ENCODE results near the gene AHRR.

AHRR gene

DNA sequence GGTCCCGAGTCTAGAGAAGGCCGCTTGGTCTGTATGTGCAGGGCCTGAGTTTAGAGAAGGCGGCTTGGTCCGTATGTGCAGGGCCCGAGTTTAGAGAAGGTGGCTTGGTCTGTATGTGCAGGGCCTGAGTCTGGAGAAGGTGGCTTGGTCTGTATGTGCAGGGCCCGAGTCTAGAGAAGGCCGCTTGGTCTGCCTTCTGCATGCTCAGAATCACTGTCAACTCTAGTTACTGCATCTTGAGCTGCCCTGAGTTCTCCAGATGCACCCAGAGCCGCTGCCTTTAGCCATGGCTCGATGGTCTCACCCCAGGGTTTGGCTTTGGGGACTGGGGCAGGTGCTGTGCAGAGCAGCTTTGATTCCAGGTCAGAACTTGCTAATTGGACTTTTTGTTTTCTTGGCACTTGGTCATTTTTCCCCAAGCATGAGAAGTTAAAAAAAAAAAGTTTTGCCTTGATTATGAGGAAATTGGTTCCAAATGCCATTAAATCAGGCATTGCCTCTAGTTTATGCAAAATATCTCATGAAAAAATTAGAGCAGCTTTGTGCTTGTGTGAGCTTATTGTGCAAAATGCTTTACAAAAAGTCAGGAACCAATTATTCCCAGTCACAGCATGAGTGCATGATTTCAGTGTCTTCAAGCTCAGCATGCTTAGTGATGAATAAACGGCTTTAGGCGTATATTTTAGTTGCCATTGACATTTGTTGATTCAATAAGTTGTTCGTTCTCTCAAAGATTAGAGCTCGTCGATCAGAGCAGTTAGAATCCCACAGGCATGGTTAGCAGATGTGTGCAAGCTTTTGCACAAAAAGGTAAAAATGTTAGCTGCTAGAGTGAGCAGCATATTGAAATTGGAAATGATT is 96.0 kb downstream of the AHRR start:
- DNase-seq, result no peak

- DNase-seq, result no peak
Observed at GRCh38 chr5:418162-419121, 96.9 kb downstream of the AHRR start.

GRCh38 chr5:419970-420369 is 98.5 kb downstream of the AHRR start:
- no peak for DNase-seq

DNA sequence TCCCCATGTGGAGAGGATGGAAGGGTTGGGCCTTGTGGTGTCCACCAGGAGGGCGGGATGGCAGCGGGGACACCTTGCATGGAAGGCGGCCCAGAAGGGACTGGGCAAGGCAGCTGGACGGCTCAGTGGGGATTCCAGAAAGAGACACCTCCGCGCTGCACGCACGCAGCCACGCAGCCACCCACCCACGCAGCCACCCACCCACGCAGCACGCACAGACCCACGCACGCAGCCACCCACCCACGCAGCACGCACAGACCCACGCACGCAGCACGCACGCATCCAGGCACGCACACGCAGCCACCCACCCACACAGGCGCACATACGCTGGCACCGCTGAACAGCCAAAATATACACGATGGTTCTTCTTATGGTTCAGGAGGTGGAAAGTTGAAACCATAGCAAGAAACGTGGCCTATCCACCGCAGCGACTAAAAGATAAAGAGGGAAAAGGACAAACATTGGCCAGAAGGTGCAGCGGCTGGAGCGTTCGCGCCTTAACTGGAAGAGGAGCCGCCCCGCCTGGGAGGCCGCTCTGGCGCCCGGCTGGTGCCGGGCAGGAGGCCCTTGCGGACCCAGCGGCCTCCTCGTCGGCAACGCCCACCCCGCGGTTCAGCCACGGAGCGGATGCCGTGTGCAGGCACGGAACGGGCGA is 99.2 kb downstream of the AHRR start:
- DNase-seq, result no peak

- no peak for DNase-seq
Observed at GRCh38 chr5:421287-421880, 99.9 kb downstream of the AHRR start.

- no peak for DNase-seq
Observed at GRCh38 chr5:421901-422300, 100.4 kb downstream of the AHRR start.

DNA sequence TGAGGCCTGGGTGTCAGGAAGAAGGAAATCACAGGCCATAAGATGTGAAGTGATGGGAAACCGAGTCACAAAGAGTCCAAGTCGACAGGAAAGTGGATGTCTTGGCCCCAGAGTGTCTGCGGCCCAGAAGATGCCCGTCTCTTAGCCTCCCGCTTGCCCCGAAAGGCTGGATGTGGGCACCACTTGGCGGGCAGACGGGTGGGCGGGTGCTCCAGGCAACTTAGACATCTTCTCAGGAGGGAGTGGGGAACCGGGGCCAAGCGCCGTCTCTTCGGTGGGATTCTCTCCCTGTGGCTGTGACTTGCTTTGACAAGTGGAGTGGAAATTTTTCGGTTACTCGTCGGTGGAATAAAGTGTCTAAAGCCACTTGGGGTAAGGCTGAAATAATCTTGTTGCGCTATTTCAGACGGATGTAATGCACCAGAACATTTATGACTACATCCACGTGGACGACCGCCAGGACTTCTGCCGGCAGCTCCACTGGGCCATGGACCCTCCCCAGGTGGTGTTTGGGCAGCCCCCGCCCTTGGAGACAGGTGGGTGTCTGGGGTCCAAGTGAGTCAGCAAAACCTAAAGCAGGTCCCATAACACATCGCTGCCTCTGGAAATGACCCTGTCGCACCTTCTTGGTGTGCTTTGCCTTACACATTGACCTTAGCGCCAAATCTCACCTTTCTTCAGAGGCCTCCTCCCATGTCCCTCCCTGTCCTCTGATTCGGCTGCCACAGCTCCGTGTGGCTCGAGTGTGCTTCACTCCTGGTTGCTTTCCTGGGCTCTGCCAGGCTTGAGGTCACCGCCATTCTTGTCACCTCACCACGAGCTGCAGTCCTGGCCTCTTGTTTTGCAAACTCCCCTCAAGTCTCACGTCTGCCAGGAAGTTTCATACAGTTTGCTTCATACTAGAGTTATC is 101.1 kb downstream of the AHRR start:
- no peak for DNase-seq

DNA sequence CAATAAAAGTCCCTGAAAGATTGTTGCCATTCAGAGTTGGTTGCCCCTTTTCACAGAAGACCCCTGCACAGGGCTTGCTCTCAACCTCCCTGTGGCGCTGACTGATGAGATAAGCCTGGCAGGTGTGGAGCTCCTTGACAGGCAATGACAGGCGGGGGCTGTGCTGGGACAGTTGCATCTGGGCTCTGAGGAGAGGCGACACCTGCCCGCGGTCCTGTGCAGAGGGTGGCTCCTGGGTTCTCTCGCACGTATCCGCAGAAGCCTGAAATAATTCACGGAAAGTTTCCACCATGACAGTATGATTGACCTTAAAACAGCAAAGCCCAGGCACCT is 101.7 kb downstream of the AHRR start:
- DNase-seq, result no peak

DNA sequence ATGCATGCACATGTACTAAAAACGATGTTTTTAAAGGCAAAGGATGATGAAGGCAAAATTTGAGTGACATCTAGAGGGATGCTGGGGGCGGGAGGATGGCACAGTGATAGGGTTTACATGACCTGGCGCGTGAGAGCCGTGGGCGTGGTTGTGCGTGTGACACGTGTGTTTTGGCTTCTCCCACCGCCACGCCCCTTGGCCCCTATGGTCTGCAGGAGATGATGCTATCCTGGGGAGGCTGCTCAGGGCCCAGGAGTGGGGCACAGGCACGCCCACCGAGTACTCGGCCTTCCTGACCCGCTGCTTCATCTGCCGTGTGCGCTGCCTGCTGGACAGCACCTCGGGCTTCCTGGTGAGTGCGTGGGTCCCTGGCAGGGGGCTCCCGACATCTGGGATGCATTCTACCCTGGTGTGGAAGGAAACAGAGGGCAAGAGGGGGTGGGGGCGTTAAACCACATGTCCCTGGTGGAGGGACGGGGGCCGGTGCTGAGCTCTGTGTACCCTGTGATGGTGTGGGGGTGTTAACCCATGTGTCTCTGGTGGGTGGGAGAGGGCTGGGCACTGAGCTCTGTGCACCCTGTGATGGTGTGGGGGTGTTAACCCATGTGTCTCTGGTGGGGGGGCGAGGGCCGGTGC is 102.2 kb downstream of the AHRR start:
- no peak for DNase-seq

GRCh38 chr5:424301-425110 is 103.0 kb downstream of the AHRR start:
- no peak for DNase-seq

- peak; percentile 22 for DNase-seq
Observed at GRCh38 chr5:425714-426113, 104.2 kb downstream of the AHRR start.

- DNase-seq, result no peak
Observed at GRCh38 chr5:426392-426976, 105.0 kb downstream of the AHRR start.

DNA sequence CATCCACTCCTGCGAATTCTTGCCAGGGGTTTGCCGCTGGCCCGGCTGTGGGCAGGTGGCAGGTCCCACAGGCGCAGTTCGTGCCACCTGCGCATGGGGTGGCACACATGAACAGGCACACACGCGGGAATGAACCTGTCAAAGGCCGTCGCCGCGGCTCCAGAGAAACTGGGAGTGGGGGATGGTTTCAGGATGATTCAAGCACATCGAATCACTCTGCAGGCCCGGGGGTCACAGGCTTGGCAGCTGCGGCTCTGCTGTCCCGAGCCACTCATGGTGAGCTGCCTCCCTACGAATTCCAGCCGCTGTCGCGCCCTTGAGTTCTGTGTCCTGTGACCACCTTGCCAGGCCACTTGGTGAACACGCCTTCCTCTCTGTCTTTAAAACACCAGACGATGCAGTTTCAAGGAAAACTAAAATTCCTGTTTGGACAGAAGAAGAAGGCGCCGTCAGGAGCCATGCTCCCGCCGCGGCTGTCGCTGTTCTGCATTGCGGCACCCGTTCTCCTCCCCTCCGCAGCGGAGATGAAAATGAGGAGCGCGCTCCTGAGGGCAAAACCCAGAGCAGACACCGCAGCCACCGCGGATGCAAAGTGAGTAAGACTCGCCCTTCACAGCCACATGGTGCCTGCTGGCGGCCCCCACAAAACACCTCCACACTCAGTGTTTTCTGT is 106.0 kb downstream of the AHRR start:
- DNase-seq, result no peak

- DNase-seq, result no peak
Observed at GRCh38 chr5:428219-428618, 106.7 kb downstream of the AHRR start.

DNA sequence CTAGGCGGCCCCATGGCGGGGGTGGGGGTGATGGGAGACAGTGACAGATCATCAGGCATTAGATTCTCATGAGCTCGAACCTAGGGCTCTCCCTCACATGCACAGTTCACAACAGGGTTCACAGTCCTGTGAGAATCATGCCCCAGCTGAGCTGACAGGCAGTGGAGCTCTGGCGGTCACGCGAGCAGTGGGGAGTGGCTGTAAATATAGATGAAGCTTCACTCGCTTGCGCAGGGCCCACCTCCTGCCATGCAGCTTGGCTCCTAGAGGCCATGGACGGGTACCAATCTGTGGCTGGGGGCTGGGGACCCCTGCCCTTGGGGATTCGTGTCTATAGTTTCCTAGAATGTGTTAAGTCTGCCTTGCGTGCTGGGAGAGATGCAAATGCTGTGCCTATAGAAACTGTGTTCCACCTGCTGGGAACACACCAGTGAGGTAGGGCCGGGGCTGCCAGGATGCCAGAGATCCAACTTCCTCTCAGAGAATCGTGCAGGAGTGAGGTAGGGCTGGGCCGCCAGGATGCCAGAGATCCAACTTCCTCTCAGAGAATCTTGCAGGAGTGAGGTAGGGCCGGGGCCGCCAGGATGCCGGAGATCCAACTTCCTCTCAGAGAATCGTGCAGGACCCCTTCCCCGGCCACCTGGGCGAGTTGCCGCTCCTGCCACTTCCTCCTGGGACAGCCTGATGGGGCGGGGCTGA is 107.4 kb downstream of the AHRR start:
- DNase-seq, result no peak

- no peak for DNase-seq
Observed at GRCh38 chr5:429453-430188, 108.1 kb downstream of the AHRR start.

- DNase-seq, result no peak
Observed at GRCh38 chr5:430214-430925, 108.9 kb downstream of the AHRR start.
